Measurements from ENCODE around the gene GALNT2. TPM values are rescaled to one million over a fixed set of nuclear protein-coding genes. Genes with fewer than 3 reads are reported as not detected.

GALNT2 gene
- total and polyA plus RNA-seq, 2 of the 13 experiments (the other 11 are each of a cell fraction or from before 2014, with no cell fraction given): 39.3 to 39.6 TPM

GRCh38 chr1:230157420-230158390 lies 90.7 kb downstream of the GALNT2 start:
- H2AFZ ChIP-seq (ENCODE audit: low read length): no peak overlapping the region
- peak; percentile 80 for ATAC-seq
- peak overlapping the region; percentile 26 to 63 (median 33); a peak in 4 of 6 replicates for H3K4me3 ChIP-seq (replicated peaks in 1 of 3; ENCODE audit: insufficient read depth in 1 of 3, low read depth in 2 of 3, low read length in 3 of 3)
- in situ Hi-C loops (cut with HindIII; ENCODE audit: extremely low pct_ligation_motif_present, low pct_unique_long_range_greater_than_20kb): no loop called here
- H3K4me2 ChIP-seq (ENCODE audit: low read depth, low read length): peak overlapping the region; percentile 97
- H3K27me3 ChIP-seq (ENCODE audit: control insufficient read depth in 1 of 2, insufficient read depth in 2 of 2, low read length in 2 of 2): no peaks in the 10 kb centered on the region
- peaks cover 95% of the 10 kb centered on the region for H3K4me1 ChIP-seq (ENCODE audit: insufficient read depth, low read length)
- intact Hi-C loops (cut with micrococcal nuclease; ENCODE audit: unreplicated experiment): loop anchor here (1.0 to 2.0 kb wide), 4 partner anchors 29 to 89 kb away; no protein-coding TSS in a partner anchor
- CTCF ChIA-PET (ENCODE audit: low intra/inter-chr PET ratio, low total read pairs): no interaction called here
- H3K36me3 ChIP-seq (replicated peaks in 1 of 2; ENCODE audit: control insufficient read depth in 1 of 2, insufficient read depth in 2 of 2, low read length in 2 of 2): no peaks in the 10 kb centered on the region
- H3K9ac ChIP-seq (ENCODE audit: insufficient read depth, low read depth, low read length): peak overlapping the region; percentile 74
- no TSS peak for BruUV-seq (replicated peaks)
- peaks cover 48% of the 10 kb centered on the region for H3K79me2 ChIP-seq (ENCODE audit: insufficient read depth, low read length)
- peak; percentile 88 for DNase-seq (ENCODE audit: low spot score)
- POLR2A ChIA-PET: interaction anchor here (0.7 to 2.1 kb wide), 6 partner anchors 24 to 53 kb away, joined by 3 to 20 read pairs (median 6); no protein-coding TSS in a partner anchor
- H3K9me3 ChIP-seq (ENCODE audit: low read length): no peaks in the 10 kb centered on the region
- 45% methylated on average over 12 of the region's 12 CpGs for WGBS (ENCODE audit: low lambda C conversion rate)
- no peaks in the 10 kb centered on the region for H4K20me1 ChIP-seq (ENCODE audit: insufficient read depth, low read length)
- peak overlapping the region; percentile 95 for H3K27ac ChIP-seq (ENCODE audit: extremely low read length, insufficient read depth, low read length)
- peak; percentile 70 for FAIRE-seq
- TF ChIP-seq ATM (IDR thresholded peaks at IDR 0.05; ENCODE audit: borderline replicate concordance) (no peak), ZNF124 (CRISPR knock-in tag; IDR thresholded peaks at IDR 0.05) (no peak), TCF7L2 (IDR thresholded peaks at IDR 0.05; ENCODE audit: low read depth, low read length) (no peak), ZNF879 (CRISPR knock-in tag; IDR thresholded peaks at IDR 0.05) (no peak), HIC2 (CRISPR knock-in tag; IDR thresholded peaks at IDR 0.05; ENCODE audit: low read depth) (no peak), HCFC1 (IDR thresholded peaks at IDR 0.05; ENCODE audit: low read depth, low read length) (no peak), XBP1 (CRISPR knock-in tag; IDR thresholded peaks at IDR 0.05) (no peak), ZNF3 (CRISPR knock-in tag; IDR thresholded peaks at IDR 0.05) (no peak), ATAD3A (CRISPR knock-in tag; IDR thresholded peaks at IDR 0.05) (no peak), RXRA (CRISPR knock-in tag; IDR thresholded peaks at IDR 0.05) (no peak; the same call in 1 of the 2 replicates), ADNP (CRISPR knock-in tag; IDR thresholded peaks at IDR 0.05) (no peak), THAP7 (CRISPR knock-in tag; IDR thresholded peaks at IDR 0.05) (no peak), FOXA1 (IDR thresholded peaks at IDR 0.05) (no peak), FOXA1 (CRISPR knock-in tag; IDR thresholded peaks at IDR 0.05) (no peak), MED13 (CRISPR knock-in tag; IDR thresholded peaks at IDR 0.05) (no peak), ZNF567 (CRISPR knock-in tag; IDR thresholded peaks at IDR 0.05; ENCODE audit: borderline replicate concordance) (no peak), RNF219 (CRISPR knock-in tag; IDR thresholded peaks at IDR 0.05) (no peak), JUNB (CRISPR knock-in tag; IDR thresholded peaks at IDR 0.05; ENCODE audit: borderline replicate concordance) (no peak), MED1 (CRISPR knock-in tag; IDR thresholded peaks at IDR 0.05) (peak; percentile 41; the same call in 1 of the 2 replicates), ZBTB38 (CRISPR knock-in tag; IDR thresholded peaks at IDR 0.05) (no peak), NR2F6 (IDR thresholded peaks at IDR 0.05) (0 out of 2 replicates have a peak, but pooled peaks have one; percentile 39), NR2F6 (CRISPR knock-in tag; IDR thresholded peaks at IDR 0.05) (no peak)

Data from HepG2 (cell line).